Activated CD4-positive, CD25-positive, alpha-beta regulatory T cell treated with anti-CD3 and anti-CD28 coated beads, Interleukin-2, amount 50 U/mL, for 16 hours (primary cell): ENCODE data around the gene ACTN1.
A peak's percentile ranks its signal among the peaks of the same experiment; 100 is the strongest.
"Not testable (repeated sequence)": the region's sequence is repeated elsewhere in the genome, so short reads cannot be mapped to it uniquely, and the experiment has no call there.

Experiments used
- DNase-seq: peaks from one replicate; pipeline ENCODE4 v3.0.0-alpha.2; 2020; ENCODE audit warnings: low read depth, low spot score

Gene ACTN1

DNA sequence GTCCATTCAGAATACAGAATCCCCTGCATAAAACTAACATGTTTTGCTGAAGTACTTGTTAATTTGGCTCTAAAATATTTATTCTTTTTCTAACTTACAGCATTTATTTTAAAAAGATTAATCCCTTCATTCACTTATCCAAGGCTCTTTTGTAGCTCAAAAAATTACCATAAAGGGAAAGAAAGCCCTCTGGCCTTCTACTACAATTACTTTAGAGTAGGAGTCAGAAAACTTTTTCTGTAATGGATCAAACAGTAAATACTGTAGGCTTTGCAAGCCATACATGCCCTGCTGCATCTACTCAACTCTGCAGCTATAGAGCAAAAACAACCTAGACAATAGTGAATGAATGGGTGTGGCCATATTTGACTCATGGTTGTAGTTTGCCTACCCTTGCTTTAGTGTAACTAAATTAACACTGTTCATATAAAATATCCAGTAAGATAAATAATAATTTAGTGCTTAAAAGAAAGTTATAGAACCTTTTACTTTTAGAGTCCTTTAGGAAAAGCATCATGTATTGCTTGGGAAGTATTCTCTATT lies 112.0 kb downstream of the ACTN1 start:
- DNase-seq, result no peak

DNA sequence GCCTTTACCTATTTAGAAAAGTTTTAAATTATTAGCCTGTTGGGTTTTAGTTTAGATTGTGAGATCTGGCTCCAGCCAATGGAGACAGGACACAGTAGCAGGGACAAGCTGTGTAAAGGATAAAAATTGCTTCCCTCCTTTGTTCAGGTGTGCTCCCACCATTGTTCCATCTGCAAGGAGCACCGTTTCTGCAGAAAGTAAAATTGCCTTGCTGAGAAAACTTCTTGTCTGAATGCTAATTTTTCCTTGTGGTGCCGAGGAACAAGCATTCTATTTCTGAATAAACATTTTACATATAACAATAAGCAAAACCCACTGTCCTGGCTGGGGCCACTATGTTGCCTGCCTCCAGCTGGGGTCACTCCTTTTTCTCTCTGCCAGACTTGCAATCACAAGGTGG lies 113.6 kb downstream of the ACTN1 start:
- DNase-seq, result no peak

DNA sequence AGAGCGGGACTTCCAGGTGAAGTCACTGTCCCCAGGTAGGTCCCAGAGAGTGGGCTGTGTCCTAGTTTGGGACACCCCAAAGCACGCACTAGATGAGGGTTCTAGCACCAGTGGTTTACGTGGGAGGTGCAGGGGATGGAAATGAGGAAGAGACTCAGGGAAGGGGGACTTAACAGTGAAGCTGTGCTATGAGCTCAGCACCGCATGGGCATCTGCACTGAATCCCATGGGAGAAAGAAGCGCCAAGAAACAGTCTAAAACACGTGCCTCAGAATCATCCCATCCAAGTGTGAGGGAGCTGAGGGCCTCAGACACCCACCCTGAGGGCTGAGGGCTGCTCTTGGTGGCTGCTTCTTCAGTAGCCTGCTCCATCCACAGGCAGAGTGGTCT lies 114.7 kb downstream of the ACTN1 start:
- no peak for DNase-seq

GRCh38 chr14:68863610-68864360 lies 115.3 kb downstream of the ACTN1 start:
- DNase-seq, result no peak

DNA sequence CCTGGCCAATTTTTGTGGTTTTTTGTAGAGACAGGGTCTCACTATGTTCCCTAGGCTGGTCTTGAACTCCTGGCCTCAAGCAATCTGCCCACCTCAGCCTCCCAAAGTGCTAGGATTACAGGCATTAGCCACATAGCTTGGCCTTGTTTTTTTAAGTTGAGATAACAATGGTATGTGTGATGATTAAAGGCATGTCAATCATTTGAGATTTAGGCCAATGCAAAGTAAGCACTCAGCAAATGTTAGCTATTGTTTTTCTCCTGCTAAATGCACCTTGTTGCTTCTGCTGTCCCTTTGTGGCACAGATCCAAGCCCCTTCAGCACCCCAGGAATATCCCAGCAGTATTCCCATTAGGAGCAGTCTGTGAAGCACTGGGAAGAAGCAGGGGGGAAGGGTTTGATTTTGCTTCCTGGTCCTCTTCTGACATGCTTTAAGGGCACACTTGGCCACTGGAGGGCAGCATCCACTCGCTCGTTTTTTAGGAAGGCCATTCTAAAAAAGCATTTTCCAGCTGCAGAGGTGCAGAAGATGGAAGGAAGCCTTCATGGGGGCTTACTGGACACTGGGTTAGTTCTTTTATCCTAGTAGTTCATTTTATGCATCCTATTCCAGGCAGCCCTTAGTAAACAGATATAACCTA lies 116.0 kb downstream of the ACTN1 start:
- DNase-seq, result peak; percentile 48

GRCh38 chr14:68860771-68861170 lies 118.3 kb downstream of the ACTN1 start:
- DNase-seq, result no peak

- no peak for DNase-seq
Measured at GRCh38 chr14:68857516-68858070, 121.5 kb downstream of the ACTN1 start.

DNA sequence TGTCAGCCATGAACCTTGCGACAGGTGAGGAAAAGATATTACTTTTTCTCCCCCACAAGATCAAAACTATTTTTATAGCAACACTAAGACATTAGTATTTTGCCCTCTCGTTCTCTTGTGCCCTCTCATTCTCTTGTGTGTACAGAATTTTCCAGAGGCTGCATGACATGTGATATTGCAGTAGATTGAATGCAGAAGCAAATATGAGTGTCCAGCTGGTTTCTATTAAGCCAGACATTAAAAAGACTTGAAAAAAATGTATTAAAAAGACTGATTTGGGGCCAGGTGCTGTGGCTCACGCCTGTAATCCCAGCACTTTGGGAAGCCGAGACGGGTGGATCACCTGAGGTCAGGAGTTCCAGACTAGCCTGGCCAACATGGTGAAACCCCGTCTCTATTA lies 122.5 kb downstream of the ACTN1 start:
- DNase-seq, result no peak

- DNase-seq, result no peak
Measured at GRCh38 chr14:68854421-68854820, 124.7 kb downstream of the ACTN1 start.

- DNase-seq, result no peak
Measured at GRCh38 chr14:68853749-68854148, 125.4 kb downstream of the ACTN1 start.

- not testable (repeated sequence) for DNase-seq
Measured at GRCh38 chr14:68852493-68852892, 126.6 kb downstream of the ACTN1 start.

- DNase-seq, result no peak
Measured at GRCh38 chr14:68851078-68851477, 128.0 kb downstream of the ACTN1 start.

DNA sequence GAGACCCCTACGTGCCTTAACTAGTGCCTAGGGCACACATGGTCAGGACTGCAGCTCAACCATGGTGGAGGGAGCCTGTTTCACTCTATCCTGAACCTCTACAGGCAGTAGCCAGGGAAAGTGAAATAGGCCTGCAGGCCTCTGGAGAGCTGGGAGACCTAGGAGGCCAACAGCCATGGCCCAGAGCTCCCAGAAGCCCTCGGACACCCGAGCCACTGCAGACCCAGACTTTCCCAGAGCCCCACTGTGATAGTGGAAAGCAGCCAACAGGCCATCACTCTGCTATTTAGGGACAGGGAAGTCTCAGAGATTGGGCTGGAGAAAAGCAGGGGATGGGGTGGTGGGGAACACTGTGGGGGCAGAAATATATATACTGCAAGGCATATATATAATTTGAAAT lies 129.7 kb downstream of the ACTN1 start:
- no peak for DNase-seq

- DNase-seq, result no peak
Measured at GRCh38 chr14:68848253-68848652, 130.8 kb downstream of the ACTN1 start.

- not testable (repeated sequence) for DNase-seq
Measured at GRCh38 chr14:68847640-68848039, 131.5 kb downstream of the ACTN1 start.

GRCh38 chr14:68846466-68846865 lies 132.6 kb downstream of the ACTN1 start:
- DNase-seq, result no peak

DNA sequence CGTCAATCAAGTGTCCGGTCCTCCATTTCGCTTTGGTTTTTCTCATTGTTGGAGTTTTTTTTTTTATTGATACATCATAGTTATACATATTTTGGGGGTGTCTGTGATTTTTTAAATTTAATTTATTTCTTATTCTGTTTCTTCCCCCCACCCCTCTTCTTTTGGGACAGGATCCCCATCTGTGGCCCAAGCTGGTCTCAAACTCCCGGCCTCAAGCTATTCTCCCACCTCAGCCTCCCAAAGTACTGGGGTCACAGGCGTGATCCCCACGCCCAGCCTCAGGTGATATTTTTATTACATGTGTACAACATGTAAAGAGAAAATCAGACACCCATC lies 134.9 kb downstream of the ACTN1 start:
- DNase-seq, result no peak

DNA sequence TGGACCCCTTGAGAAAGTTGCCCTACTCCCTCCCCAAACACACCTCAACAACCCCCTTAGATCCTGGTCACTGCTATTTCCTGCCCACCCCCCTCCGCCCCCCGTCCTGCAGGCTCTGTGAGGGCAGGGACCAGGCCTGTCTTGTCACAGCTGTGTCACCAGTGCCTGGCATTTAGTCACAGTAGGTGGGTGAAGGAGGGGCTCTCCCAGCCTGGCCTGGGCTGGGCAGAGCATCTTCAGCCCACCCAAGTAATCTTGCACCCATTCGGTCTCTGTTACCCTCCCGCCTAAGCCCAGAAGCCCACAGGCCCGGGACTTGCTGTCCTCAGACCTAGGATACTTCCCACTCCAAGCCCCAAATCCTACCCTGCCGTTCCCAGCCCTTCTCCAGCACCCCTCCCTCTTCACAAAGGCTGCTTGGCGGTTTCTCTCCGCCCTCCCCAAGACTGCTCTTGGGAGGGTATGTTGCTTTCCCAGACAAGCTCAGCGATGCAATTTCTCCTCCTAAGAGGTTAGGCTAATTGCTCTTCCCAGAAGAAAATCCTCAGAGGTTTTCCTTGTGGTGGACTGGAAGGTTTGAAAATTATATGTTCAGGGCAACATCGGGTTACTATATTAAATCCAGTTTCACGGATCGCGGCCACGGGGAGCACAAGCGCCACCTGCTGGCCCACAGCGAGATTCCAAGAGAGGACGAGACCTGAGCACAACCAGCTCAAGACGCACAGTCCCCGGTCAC lies 135.5 kb downstream of the ACTN1 start:
- DNase-seq, result peak; percentile 61

GRCh38 chr14:68842298-68842697 lies 136.8 kb downstream of the ACTN1 start:
- no peak for DNase-seq

GRCh38 chr14:68841016-68841809 lies 137.9 kb downstream of the ACTN1 start:
- DNase-seq, result no peak

GRCh38 chr14:68840454-68840853 lies 138.6 kb downstream of the ACTN1 start:
- no peak for DNase-seq
